Hematopoietic multipotent progenitor cell treated with erythropoietin and hydrocortisone succinate and interleukin-3 and kit ligand, for 6 days (in vitro differentiated cells): ENCODE measurements around the gene DOCK9.
A peak's percentile ranks its signal among the peaks of the same experiment; 100 is the strongest.

Experiments
- DNase-seq: peaks from one replicate; pipeline ENCODE4 v3.0.0-alpha.2; 2015

DOCK9 gene

DNA sequence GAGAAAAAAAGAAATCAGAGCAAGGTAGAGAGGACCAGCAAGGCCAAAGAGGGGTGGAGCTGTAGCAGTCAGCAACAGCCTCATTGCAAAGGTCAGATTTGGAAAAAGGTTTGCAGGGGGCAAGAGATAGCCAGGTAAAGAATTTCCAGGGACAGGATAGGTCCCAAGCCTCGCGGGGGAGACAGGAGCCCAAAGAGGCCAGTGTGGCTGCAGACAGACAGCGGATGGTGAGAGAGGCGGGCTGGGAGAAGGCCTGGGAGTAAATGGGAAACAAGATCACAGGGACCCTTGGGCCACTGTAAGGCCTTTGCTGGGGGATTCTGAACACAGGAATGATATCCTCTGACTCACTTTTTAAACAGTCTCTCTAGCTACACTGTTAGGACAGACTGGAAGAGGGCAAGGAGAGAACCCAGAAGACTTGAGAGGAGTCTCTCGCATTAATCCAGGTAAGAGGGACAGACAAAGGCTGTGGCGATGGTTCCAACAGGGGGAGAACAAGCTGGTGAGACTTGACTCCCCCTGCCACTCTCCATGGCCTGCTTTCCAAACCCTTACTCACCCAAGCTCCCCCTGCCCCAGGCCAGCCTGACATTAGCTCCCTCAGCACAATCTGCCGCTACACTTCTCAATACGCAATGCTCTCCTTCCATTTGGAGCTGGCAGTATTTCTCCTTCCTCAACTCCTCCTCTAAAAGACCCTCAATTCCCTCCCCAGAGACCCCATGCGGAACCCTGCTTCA, 31.8 kb downstream of the DOCK9 start:
- no peak for DNase-seq

DNA sequence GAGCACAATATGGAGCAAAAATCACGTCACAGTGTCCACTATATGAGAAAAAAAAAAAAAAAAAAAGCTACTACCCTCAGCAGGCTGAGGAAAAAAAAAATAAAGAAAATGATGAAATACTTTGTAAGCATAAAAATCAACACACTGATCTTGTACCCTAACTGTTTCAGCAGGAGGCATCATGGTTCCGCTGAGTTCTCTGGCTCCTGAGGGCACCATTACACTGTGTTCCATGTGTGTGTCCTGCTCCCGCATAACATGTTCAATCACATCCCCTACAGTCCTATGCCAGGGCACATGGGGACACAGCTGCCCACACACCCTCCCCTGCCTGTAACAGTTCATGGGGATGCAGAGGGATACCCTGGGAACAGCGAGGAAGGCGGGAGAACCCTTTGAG, 33.5 kb downstream of the DOCK9 start:
- no peak for DNase-seq

DNA sequence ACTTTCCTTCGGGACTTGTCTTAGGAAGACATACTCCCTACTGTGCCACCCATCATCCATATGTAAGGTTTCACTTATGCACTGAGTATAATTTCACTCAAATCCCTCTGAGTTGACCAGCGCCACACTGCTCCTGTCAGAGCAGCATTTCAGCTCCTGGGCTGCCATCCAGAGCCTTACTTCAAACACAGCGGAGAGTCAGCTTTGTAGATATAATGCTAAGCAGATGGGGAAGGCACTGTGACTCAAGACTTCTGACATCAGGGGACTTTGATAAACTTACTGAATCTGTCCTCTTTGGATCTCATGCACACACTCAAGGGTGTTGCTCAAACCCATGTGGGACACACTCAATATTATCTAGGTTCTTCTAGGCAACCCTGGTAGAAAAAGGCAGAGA, 34.9 kb downstream of the DOCK9 start:
- no peak for DNase-seq

DNA sequence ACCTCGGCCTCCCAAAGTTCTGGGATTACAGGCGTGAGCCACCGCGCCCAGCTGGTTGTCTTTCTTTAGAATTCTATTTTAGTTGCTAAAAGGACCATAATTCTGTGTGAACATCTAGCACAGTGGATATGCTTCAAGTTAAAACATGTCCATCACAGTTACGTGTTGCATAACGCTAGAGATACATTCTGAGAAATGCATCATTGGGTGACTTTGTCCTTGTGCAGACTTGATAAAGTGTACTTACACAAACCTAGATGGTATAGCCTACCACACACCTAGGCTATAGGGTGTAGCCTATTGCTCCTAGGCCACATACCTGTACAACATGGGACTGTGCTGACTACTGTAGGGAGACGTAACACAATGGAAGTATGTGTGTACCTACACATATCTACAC, 35.4 kb downstream of the DOCK9 start:
- no peak for DNase-seq

DNA sequence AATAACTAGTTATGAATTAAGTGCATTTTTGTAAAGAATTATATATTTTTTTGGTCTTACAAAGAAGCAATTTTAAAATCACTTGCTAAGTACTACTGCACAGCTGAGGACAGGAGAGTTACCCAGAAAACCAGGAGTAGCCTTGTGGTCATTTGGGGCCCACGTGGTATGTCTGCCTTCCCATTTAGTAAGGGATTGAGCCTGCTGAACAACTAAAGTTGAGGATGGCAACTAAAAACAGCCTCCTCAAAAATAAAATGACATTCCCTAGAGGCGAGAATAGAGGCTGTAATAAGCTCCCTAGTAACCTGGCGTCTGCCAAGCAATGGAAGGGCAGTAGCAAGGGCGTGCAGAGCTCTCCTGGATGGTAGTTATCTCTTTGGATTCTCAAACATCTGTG, 36.3 kb downstream of the DOCK9 start:
- DNase-seq = no peak

DNA sequence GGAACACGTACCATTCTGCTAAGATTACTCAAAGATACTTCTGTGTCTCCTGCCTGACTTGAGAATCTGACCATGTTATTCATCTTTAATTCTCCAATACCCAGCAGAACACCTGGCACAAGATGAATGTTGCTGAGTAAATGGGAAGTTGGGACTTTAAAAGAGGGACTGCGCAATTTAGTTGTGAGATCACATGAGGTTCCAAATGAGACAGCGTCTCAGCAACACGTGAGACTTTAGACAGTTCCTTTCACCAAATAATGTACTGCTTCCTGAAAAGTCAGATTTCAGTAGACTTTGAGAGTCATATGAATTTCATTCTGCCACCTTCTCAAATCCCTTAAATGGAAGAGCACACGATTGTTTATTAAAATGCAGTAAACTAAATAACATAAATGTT, 36.7 kb downstream of the DOCK9 start:
- DNase-seq = no peak

DNA sequence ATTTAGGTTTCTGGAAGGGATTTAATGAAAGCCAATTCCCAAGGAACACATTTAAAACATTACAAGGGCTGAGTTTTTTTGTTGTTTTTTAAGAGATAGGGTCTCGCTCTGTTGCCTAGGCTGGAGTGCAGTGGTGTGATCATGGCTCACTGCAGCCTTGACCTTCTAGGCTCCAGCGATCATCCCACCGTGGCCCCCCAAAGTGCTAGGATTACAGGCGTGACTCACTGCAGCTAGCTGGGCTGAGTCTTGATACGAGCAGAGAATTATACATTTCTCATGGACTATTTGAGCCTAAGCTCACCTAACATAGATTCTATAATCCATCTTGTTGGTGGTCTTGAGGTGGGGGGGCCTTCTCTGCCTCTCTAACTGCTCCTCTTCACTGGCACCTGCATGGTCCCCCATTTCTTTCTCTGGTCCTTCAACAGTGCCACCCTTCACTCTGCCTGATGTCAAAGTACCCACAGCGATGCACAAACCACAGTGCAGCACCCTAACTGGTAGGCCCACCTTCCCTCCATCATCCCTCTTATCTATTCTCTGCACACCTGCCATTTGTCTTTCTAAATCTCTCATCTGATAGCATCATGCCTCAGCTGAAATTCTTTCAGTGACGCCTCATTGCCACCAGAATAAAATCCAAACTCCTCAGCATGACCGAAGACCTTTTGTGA, 37.4 kb downstream of the DOCK9 start:
- no peak for DNase-seq

DNA sequence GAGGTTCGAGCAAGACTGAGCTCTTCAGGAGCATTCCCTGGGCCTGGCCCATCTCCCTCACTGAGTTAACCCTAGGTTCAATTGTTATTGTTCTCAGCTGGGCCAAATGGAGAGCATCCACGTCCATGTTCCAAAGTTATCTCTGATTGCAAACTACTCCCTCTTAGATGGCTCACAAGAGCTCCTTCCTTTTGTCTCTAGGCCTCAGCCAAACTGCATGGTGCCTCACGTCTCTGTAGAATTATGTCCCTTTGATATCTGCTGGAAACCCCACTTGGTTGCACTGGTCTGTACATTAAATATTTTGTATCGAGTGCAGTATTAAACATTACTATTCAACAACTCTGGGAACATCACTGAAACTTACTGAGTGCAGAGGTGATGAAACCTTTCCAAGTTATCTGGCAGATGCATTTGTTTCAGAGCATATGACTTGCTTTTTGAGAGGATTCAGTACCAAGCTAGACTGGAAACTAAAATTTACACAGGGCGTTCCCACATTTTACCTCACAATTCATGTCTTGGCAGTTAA, 38.1 kb downstream of the DOCK9 start:
- no peak for DNase-seq

DNA sequence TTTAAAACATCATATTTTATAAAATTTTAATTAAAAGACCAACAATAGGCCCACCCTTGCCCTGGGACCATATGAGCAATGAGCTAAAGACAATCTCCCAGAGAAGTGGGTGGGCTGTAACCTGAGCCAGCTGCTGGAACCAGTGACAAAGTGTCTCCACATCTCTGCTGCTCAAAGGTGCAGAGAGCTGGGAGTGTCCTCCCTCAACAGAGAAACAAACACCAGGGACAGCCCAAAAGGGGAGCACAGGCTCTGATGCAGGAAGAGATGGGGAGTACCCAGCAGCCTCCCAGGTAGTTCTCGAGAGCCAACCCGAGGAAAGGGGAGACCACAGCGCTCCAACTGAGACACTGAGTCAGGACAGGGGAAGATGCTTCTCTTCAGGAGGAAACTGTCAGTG, 39.1 kb downstream of the DOCK9 start:
- DNase-seq = no peak

DNA sequence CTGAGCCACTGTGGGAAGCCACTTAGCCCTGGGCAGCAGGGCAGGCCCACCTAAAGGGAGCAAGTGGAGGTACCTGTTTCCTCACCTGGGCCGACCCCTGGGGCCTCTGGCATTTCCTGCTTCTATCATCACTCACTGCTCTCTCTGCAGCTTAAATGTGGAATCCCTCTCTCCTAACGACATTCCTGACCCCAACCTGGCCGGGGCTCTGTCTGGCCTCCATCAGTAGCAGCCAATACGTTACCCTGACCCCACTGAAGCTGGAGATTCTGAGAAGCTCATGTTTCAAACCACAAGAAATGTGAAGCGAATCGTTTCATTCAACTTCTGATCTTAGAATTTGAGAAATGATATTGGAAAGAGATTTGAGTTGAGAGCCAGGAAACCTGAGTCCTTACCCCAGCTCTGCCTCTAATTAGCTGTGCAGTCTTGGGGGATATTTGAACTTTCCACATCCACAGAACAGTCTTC, 39.9 kb downstream of the DOCK9 start:
- DNase-seq = no peak

DNA sequence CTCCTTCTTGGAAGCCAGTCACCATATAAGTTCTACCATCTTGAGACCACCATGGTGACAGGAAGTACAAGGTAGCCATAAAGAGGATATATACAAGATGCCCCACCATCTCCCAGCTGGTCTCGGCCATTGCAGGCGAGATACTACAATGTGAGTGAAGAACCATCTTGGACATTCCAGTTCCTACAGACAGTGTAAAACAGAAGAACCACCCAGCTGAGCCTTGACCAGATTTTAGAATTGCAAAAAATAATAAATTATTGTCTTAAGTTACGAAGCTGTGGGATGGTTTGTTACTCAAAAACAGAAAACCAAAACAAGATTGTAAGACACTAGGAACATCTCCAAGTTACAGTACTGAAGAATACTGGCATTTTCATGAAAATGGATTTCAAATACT, 43.6 kb downstream of the DOCK9 start:
- no peak for DNase-seq

DNA sequence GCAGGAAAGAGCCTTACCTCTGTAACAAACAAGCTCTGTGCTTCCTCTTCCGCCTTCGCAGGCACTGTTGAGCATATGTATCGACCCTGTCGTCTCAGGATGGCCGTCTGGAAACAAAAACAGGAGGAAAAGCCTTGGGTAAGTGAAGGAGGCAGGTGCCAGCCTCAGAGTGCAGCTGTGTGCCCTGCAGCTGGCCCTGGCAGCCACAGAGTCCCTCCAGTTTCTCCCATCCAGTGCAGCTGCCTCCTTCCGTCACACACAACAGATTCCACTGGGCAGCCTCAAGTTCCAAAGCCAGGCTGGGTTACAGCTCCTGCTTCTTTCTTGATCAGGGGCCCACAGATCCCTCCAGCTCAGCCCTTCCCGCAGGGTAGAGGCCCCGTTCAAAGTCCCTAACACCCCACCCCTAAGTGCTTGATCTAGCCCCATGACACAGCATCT, 47.7 kb downstream of the DOCK9 start:
- DNase-seq = no peak

DNA sequence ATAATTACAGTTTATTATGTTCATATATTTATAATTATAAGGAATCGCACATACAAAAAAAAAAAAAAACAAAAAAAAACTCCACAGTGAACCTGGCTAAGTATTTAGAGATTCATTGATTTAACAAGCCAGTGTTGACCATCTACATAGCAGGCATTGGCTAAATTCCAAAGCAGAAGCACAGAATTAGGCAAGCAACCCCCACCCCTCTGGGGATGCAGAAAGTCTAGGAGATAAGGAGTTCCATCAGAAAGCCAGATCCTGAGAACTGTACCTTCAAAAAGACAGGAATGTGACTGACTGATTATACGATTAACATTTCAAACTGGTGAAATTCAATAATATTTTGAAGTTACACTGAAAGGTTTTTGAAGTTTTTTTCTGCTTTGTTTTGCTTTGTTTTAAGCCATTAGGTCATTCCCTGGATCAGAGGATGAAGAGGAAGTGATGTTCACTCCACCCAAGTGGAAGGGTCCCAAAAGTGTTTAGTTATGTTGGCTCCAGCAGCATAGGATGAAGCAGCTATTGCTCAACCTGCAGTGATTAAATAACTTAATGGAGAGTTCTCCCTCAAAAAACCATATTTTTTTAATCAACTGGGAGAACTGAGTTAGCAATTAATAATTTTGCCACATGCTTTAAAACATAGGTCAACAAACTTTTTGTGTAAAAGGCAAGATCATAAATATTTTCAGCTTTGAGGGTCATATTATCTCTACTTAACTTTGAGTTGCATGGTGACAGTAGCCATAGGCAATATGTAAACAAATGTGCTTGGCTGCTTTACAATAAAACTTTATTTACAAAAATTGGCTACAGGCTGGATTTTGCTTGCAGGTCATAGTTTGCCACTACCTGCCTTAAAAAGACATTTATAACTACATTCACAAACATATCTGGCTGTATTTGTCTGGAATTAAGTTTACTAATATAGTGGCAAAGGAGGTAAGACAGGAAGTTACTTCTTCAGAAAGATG, 49.6 kb downstream of the DOCK9 start:
- DNase-seq = no peak

DNA sequence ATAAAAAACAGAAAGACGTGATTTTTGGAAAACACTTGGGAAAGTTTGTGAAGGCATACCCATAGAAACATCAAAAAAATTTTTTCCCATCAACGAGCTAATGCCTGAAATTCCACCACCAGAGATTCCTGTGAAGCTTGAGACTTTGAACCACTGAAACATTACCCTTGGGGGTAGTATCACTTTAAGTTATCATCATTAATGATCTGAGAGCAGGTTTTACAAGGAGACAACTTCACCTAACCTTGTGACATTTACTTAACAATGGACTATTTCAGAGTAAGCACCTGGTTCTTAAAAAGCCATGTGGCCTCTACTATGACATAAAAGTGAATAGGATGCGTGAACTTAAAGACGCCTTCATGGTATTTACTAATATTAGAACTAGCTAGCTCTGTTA, 51.9 kb downstream of the DOCK9 start:
- no peak for DNase-seq

DNA sequence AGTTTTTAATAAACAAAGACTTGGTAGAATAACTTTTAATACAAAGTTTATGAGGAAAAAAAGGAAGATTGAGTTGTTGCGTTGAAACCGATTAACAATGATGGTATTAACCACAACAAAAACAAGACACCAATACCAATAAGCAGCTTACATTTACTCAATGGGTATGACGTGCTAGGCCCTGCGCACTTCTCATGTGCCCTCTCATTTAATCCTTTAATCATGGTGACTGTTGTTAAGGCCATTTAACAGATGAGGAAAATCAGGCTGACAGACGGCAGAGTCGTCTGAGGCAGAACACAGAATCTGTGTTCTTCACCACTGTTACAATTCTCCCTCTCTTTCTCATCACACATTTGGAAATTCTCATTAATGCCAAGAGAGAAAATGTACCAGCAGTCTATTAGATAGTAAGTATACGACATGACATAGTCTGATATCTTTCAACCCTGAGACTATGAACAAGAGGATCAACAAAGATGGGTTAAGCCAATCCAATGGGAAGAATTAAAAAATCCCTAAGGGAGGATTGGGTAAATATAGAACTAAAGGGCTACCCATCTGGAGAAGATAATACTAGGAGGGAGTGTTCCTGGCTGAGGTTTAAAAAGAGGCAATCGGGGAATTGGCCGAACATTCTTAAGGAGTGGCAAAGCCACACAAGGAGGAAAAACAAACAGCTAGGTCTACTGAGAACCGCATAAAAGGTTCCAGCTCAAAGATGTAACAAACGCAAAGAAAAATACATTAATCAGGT, 54.0 kb downstream of the DOCK9 start:
- DNase-seq = no peak

DNA sequence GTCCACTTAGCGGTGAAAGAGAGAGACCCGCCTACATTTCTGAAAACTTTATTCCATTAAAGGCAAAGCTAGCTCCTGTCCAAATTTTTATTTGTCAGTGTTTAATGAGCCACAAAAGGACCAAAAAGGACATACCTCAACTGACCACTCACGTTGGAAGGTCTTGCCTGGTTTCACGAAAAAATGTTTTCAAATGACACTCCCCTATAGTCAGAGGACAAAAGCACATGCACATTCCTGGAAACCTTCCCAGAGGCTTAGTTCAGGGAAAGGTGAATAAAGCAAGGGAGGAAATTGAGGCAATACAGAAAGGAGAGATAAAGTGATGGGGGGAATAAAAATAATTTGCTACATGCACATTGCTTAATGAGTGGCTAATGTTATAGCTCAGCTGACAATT, 55.6 kb downstream of the DOCK9 start:
- no peak for DNase-seq

DNA sequence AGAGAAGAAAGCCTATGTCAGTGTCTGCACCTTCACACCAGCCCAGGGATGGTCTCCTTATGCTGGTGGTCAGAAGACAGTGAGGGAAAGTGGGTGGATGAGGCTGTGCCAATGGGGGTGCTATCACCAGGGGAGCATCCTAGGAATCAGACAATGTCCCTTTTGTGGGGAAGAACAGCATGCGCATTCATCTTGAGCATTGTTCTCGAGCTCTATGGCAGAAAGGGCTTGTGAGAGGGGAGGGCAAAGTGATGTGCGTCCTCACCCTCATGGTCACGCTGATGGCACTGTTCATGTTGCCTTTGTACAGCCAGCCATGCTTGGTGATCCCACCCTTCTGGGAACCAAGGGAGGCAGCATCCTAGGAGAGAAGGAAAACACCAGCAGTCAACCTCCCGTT, 56.1 kb downstream of the DOCK9 start:
- DNase-seq = no peak

DNA sequence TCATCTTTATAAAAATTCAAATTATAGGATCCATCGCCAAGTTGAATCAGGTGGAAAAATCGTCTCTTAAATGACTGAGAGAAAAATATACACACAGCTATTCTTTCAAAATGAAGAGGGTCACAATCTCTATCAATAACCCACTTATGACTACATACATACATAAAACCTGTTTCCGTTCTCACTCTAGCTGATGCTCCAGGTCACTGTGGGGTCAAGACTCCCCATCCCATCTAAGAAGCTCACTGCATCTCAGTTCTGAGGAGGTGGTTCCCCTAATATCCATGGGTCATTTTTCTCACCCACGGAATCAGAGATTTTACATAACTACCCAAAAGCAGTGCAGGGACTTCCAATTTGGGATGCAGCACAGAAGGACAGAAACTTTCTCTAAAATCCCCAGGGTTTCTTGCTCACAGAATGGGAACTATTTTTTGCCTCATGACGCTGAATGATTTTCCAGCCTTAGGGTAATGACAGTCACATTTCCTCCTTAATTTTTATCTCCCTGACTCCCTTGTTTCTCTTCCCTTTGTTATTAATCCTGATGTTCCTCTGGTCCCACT, 56.8 kb downstream of the DOCK9 start:
- DNase-seq = no peak

DNA sequence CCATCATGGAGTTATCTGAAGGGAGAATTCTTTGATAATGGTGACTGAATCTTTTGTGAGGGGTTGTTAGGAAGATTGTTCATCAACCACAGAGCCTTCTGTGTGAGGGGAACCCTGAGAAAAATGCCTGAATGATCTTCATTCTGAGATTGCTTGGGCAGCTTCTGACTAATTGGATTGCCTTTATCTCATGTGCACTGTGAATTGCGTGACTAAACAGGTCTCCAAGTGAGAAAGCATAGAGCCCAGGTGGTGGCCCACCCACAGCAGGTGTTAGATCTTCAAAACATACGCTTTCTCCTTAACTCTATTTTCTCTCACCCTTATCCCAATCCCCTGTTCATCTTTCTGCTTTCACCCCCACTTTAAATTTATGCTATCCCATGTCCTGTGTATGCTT, 58.3 kb downstream of the DOCK9 start:
- DNase-seq = no peak

DNA sequence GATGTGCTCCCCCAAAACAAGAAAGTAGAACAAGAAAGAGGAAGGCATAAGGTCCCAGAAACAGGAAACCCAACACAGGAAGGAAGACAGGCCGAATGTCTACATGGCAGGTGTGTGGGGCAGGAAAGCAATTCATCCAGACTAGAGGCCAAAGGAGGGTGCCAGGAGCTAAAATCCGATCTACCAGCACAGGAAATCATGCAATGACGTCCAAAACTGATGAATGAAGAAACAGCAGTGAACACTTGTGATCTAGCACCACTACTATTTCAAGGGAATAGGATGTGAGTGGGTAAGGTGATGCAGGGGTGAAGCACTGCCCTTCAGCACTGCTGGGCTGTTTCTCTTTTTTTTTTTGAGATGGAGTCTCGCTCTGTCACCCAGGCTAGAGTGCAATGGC, 59.1 kb downstream of the DOCK9 start:
- peak; percentile 16 for DNase-seq

DNA sequence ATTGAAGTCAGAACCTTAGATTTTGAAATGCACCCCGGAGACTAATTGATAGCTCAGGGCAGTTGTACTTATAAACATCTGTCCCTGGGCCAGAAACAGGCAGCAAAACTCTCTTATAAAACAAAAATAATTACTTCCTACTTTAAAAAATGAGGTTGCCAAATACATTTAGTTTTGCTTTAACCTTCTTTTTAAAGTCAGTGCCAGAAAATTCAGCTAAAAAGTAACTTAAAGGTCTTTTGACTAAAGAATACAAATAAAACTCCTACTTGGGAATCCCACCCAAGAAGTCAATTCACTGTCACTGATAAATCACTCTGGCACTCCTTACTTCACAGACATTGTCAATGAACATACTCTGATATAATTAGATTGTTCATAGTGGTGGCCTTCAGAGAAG, 60.7 kb downstream of the DOCK9 start:
- no peak for DNase-seq

DNA sequence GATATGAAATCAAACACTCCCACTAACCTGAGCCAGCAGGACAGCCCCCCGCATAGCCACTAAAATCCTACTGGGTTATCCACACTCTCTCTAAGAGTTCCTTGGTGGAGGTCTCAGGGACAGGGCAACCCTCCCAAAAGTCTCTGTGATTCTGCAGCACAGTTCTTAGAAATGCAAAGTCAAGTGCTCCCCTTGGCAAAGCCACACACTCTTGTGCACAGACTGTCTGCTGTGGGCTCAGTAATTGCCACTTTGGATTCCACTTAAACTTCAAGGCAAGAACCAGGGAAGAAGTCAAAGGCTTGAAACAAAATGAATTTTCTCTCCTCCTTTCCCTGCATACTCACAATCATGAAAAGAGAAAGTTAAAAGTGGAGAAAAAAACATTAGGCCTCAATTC, 61.5 kb downstream of the DOCK9 start:
- no peak for DNase-seq
